Stimulated activated CD4-positive, alpha-beta T cell treated with anti-CD3 and anti-CD28 coated beads, Interleukin-4, amount 100 ng/mL, for 48 hours (primary cell): ENCODE data around the gene BICD2.

Experiments
- DNase-seq, 2 donors: peaks; one replicate each; pipeline ENCODE4 v3.0.0-alpha.2; 2020; ENCODE audit warnings: low read depth in 2 of 2

Gene BICD2

DNA sequence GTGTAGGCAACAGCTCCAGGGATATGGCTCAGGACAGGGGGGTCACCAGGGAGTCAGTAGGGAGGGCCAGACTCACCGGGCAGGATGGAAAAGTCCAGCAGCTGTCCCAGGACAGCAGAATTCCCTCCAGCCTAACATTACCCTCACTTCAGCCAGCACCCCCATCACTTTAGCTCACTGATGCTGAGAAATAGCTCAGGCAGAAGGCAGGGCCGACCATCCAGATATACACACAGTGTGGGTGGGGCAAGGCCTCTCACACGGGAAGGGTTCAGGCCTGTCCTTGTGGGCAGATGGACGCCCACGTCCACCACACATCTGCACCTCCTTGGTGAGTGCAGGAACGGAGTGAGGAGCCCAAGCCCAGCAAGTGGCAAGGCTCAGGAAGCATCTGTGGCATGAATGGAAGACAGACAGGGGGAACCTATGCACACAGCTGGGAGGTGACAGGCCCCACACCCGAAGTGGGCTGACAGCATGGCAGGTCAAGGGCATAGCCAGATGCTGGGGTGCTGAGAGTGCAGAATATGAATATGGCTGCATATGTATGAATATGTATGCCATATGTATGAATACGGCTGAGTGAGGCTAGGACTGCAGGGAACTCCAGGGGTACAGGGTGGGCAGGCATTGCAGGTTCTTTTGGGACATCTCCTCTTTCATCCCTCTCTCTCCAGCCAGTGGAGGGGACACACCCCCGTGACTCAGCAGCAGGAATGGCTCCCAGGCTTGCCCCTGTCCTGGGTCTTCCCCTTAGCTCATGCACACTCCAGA is 17.0 kb downstream of the BICD2 start:
- no peak for DNase-seq

- DNase-seq: no peak
Measured at GRCh38 chr9:92746567-92747458, 17.8 kb downstream of the BICD2 start.

DNA sequence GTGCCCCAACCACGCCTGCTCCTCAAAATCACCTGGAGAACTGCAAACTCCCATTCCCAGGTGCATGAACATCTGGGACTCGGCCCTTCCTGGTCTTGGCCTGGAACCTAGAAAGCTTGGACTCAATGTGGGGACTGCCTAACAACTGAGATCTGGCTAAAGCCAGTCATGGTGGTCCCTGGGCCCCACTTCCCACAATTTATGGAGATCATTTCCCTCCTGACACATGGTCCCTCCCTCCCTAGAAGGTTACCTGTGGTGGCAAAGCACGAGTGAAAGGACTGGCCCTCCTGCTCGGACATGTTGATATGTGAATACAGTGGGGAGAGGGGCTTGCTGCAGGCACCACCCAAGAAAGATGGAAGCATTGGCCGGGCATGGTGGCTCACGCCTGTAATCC is 18.8 kb downstream of the BICD2 start:
- no peak for DNase-seq

DNA sequence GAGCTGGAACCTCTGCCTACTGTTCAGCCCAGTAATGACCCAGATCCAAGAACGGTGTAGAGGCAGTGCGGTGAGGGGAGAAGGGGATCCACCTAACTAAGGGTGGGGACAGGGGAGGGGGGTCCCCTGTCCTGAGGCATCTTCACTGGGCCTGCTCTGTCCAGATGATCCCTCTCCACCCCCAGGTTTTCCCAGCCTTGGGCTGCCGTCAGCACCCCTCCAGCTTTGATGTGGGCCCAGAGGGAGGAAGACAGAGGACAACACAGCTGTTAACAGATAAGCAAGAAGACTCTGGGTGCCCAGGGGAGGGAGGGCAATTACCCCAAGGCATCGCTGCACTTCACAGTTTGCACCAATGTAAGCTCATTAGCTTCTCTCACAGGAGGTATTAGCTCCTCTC is 19.3 kb downstream of the BICD2 start:
- no peak for DNase-seq

- DNase-seq: no peak
Measured at GRCh38 chr9:92740969-92741368, 23.7 kb downstream of the BICD2 start.

GRCh38 chr9:92740446-92740961 is 24.1 kb downstream of the BICD2 start:
- DNase-seq: no peak

DNA sequence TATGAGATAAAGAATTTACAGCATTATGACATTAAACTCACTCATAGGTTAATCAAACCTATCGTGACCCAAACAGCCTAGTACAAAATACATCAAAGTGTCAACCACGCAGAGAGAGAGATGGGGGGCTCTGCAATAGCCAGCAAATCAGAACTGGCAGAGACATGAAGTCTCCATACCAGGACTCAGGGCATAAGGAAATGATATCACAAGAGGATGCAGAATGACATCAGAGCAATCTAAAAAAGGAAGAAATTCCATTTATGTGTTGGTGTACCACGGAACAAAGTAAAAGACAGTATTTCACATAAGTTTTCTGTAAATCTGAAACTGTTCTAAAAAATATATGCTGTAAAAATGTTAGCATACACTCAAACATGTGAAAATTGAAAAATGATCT is 24.6 kb downstream of the BICD2 start:
- no peak for DNase-seq

DNA sequence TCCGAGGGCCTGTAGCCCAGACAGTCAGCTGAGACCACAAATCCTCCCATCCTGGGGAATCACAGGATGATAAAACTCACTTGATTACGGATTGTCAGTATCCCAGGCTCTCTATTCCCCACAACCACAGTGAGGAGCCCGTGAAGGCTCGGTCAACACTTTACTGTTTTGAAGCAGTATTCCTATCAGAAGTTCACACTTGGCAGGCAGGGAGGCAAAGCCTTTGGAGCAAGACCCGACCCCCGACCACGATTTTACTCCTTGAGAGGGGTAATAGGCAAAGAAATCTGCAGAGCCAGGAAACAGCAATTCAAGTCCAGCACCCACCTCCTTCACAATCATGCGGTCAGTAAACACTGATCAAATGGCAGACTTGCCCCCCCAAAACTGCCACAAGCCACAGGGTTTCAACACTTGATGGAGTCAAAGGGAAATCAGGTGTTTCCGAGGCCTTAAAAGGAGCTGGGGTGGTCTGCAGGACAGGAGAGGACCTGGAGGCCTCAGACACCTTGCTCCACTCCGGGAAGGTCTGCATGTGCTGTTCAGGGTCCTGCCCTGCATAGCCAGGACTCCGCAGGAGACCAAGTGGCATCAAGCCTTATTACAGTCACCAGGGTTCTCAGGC is 25.2 kb downstream of the BICD2 start:
- DNase-seq: no peak

DNA sequence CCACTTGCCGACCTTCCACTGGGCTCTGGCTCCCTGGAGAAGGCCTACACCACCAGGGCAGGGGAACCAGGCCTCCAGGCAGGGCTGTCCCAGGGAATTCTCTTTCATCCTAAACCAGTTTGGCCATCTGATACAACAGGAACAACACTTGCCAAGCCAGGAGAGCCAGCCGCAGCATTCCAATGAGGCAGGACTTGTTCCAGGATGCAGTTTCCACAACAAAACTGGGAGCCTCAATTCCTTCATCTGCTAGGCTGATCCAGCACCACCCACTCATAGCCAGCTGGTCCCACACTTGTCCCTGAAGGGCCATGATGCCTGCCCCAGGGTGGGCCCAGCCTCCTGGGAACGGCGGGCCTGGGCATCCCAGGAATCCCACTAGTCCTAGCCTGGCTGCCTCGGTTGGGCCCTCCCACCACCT is 26.0 kb downstream of the BICD2 start:
- DNase-seq: no peak

DNA sequence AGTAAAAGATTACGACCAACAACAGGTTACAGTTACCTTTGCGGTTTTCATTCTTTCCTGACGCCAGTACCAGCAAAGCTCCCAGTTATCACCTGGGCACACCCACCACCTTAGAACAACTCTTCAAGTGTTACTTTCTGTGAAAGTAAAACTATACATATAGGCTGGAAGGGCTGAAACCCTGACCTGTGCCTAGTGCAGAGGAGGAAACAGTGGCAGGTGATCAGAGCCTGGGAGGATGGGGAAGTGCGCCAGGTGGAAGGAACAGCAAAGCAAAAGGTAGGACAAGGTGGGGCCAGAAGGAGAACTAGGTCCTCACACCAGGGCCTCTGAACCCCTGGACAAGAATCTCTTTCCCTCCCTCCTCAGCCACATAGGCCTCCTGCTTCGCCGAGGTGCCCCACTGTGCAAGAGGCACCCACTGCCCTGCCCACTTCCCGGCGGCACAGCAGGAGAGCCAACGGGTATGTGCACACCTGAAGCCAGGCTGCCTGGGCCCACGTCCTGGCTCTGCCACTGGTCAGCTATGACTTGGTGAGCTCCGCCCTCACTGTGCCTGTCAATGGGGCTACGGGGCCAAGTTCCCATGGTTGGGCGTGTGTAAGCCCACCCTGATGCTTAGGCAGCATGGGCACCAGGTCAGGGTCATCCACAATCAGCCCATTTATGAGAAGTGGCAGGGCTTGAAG is 26.9 kb downstream of the BICD2 start:
- no peak for DNase-seq

DNA sequence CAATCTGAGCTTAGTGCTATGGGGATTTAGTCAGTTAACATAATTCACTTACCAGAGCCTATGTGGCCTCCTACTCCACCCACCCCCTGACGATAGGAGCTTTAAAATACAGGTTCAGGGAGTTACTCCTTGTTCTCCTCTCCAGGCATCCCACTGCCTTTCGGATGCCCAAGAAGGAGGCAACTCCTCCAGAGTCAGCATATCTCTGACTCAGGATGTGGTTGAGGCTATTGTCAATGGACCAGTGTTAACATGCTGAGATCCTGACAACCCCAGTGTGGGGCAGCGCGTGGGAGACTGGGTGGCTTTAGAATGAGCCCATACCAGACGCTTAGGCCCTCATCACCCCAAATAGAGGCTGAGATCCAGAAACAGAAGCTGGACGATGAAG is 27.4 kb downstream of the BICD2 start:
- DNase-seq: no peak

DNA sequence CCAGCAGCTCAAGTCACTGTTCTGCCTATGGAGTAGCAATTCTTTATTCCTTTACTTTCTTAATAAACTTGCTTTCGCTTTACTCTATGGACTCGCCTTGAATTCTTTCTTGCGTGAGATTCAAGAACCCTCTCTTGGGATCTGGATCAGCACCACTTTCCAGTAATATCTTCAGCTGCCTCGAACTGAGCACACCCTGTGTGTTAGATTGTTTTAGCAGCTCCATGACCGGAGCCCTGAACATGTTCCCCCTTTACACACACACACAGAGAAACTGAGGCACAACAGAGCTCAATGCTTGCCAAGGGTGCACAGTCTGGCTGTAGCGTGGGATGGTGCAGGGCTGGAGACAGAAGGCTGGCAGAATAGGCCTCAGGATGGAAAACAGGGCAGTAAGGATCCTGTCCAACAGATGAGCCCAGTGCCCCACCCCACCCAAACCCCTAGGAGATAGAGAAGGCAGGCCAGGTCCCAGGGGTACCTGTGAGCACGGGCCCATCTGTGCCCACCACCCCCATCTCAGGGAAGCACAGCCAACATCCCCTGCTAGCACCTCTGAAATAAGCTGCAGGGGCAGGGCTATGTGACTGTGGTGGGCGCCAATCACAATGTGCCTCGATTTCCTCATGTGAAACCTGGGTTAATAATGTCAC is 27.9 kb downstream of the BICD2 start:
- no peak for DNase-seq

DNA sequence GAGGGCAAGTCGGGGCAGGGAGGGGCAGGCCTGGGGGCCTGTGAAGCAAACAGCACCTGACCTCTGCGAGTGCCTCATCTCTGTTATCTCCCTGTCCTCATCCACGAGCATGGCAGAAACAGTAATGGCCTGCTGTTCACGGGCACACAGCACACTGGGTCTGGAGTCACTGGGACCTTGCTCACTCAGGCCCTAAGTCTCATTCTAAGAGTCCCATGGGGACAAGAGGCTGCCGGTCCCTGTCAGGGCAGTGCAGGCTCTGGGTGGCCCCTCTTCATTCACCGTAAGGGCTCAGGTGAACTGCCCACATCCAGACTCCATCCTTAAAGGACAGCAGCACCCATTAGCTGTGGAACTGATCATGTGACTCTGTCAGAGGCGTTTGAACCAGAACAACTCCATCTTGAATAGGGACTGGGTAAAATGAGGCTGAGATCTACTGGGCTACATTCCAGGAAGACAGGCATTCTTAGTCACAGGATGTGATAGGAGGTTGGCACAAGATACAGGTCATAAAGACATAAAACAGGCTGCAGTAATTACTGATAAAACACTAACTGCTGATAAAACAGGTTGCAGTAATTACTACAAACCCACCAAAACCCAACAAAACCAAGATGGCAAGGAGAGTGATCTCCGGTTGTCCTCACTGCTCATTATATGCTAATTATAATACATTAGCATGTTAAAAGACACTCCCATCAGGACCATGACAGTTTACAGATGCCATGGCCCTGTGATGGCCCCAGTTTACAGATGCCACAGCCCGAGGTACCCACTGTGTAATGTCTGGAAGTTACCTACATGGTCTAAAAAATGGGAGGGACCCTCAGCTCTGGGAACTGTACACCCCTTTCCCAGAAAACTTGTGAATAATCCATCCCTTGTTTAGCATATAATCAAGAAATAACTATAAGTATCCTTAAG is 28.7 kb downstream of the BICD2 start:
- DNase-seq: no peak

DNA sequence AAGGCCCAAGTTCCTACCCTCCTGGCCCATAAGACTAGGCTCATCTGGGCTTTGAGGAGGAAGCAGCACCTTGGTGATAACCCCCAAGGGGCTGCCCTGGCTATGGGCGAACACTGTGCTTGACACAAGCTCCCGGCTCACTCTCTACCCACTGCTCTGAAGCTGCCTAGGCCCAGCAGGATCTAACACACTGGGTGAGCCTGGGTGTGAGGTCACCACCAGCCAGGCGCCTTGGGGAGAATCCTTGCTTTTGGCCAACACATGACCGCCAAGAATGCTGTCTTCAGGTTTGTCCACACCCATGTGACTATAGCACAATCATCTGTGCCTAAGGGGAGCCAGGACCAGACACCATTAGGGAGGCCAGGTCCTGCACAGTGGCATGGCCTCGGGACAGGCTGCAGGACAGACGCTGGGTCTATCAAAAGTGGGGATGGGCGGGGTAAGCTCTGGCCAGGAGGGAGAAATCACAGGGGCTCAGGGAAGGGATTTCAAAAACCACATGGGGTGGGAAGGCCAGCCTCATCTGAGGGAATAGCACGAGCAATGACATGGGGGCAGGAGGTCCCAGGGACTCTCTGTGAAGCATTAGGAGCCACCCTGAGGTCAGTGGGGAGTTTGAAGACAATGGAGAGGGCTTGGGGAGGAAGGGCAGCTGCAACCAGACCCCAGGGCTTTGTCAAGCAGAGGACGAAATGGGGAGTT is 29.6 kb downstream of the BICD2 start:
- DNase-seq: no peak

DNA sequence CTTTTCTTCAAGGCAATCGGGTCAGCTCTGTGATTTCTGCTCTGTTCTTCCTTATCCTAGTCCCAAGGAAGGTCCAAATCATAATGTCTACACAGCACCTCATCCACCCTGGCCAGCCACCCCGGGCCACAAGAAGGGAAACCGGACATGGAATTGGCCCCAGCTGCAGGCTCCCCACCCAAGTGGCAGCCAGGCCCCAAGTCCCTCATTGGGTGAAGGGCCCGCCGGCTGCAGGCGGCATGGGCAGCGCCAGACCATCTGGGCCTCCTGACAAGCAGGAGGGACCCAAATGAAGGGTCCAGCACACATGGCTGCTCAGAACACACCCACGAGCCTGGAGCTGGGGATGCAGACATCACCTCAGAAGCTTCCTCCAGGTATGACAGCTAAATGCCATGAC is 33.7 kb downstream of the BICD2 start:
- DNase-seq: no peak

DNA sequence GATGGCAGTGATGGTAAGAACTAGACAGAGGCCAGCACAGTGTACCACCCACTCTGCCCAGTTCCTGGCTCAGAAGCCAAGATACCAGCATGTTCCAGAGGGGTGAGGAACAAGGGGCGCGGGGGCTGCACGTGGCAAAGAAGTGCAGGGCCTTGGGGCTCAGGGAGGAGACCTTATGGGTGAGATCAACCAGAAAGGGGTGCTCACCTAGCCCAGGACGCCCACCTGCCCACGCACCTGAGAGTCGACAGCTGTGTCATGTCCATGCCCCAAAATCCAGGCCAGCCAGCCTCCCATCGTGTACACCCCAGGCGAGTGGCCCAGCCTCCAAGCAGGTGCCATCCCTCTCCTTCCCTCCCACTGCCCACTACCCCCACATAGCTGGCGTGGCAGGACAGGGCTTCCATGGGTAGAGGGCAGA is 34.9 kb downstream of the BICD2 start:
- DNase-seq: no peak

- no peak for DNase-seq
Measured at GRCh38 chr9:92728831-92729734, 35.5 kb downstream of the BICD2 start.
